ENCODE measurements around the gene ST3GAL5.
"Not testable (repeated sequence)": the region's sequence is repeated elsewhere in the genome, so short reads cannot be mapped to it uniquely, and the experiment has no call there.

The ST3GAL5 gene

GRCh38 chr2:85902496-85902895 is 13.7 kb upstream of the ST3GAL5 start:
- Histone ChIP-seq H3K27me3 (ENCODE audit: control insufficient read depth, insufficient read depth, low read length) (peaks cover 11% of the 10 kb centered on the region), H3K9ac (ENCODE audit: low read depth, low read length) (no peak overlapping the region), H3K9me3 (replicated peaks; ENCODE audit: low read length) (no peaks in the 10 kb centered on the region), H3K4me3 (ENCODE audit: low read length) (no peak overlapping the region), H3K4me1 (ENCODE audit: control insufficient read depth, insufficient read depth, low read length) (peaks cover 5% of the 10 kb centered on the region), H3K36me3 (ENCODE audit: insufficient read depth, low read length) (no peaks in the 10 kb centered on the region), H3K4me2 (ENCODE audit: low read length) (no peak overlapping the region)

GRCh38 chr2:85901155-85901554 is 12.4 kb upstream of the ST3GAL5 start:
- peaks cover 5% of the 10 kb centered on the region for H3K4me1 ChIP-seq (ENCODE audit: control insufficient read depth, insufficient read depth, low read length)
- no peak overlapping the region for H3K9ac ChIP-seq (ENCODE audit: low read depth, low read length)
- H3K4me2 ChIP-seq (ENCODE audit: low read length): no peak overlapping the region
- no peak overlapping the region for H3K4me3 ChIP-seq (ENCODE audit: low read length)
- H3K9me3 ChIP-seq (replicated peaks; ENCODE audit: low read length): no peaks in the 10 kb centered on the region
- H3K27me3 ChIP-seq (ENCODE audit: control insufficient read depth, insufficient read depth, low read length): peaks cover 11% of the 10 kb centered on the region
- no peaks in the 10 kb centered on the region for H3K36me3 ChIP-seq (ENCODE audit: insufficient read depth, low read length)

DNA sequence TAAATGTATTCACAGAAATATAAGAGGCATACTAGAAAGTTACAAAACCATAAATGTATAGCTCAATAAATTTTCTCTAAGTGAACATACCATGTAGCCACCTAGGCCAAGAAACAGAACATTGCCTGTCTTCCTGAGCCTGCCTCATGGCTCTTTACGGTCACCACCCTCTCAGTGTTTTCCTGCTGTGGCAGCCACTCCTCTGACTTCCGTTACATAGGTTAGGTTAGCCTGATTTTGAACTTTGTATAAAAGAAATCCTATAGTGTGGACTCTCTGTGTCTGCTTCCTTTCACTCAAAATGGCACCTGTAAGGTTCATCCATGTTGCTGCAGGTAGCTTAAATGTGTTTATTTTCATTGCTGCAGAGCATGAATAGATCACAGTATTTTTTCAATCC is 11.6 kb upstream of the ST3GAL5 start:
- H3K36me3 ChIP-seq (ENCODE audit: insufficient read depth, low read length): no peaks in the 10 kb centered on the region
- H3K4me2 ChIP-seq (ENCODE audit: low read length): no peak overlapping the region
- peaks cover 11% of the 10 kb centered on the region for H3K27me3 ChIP-seq (ENCODE audit: control insufficient read depth, insufficient read depth, low read length)
- no peak overlapping the region for H3K9ac ChIP-seq (ENCODE audit: low read depth, low read length)
- H3K4me3 ChIP-seq (ENCODE audit: low read length): no peak overlapping the region
- no peaks in the 10 kb centered on the region for H3K9me3 ChIP-seq (replicated peaks; ENCODE audit: low read length)
- no peaks in the 10 kb centered on the region for H3K4me1 ChIP-seq (ENCODE audit: control insufficient read depth, insufficient read depth, low read length)

GRCh38 chr2:85899849-85900248 is 11.1 kb upstream of the ST3GAL5 start:
- H3K9ac ChIP-seq (ENCODE audit: low read depth, low read length): no peak overlapping the region
- H3K9me3 ChIP-seq (replicated peaks; ENCODE audit: low read length): no peaks in the 10 kb centered on the region
- H3K4me1 ChIP-seq (ENCODE audit: control insufficient read depth, insufficient read depth, low read length): no peaks in the 10 kb centered on the region
- no peaks in the 10 kb centered on the region for H3K36me3 ChIP-seq (ENCODE audit: insufficient read depth, low read length)
- no peak overlapping the region for H3K4me2 ChIP-seq (ENCODE audit: low read length)
- peaks cover 10% of the 10 kb centered on the region for H3K27me3 ChIP-seq (ENCODE audit: control insufficient read depth, insufficient read depth, low read length)
- no peak overlapping the region for H3K4me3 ChIP-seq (ENCODE audit: low read length)

- peaks cover 6% of the 10 kb centered on the region for H3K4me1 ChIP-seq (ENCODE audit: control insufficient read depth, insufficient read depth, low read length)
- H3K9ac ChIP-seq (ENCODE audit: low read depth, low read length): no peak overlapping the region
- H3K4me3 ChIP-seq (ENCODE audit: low read length): no peak overlapping the region
- no peaks in the 10 kb centered on the region for H3K36me3 ChIP-seq (ENCODE audit: insufficient read depth, low read length)
- H3K27me3 ChIP-seq (ENCODE audit: control insufficient read depth, insufficient read depth, low read length): peaks cover 5% of the 10 kb centered on the region
- no peak overlapping the region for H3K4me2 ChIP-seq (ENCODE audit: low read length)
- no peaks in the 10 kb centered on the region for H3K9me3 ChIP-seq (replicated peaks; ENCODE audit: low read length)
Observed at GRCh38 chr2:85899284-85899683, 10.5 kb upstream of the ST3GAL5 start.

DNA sequence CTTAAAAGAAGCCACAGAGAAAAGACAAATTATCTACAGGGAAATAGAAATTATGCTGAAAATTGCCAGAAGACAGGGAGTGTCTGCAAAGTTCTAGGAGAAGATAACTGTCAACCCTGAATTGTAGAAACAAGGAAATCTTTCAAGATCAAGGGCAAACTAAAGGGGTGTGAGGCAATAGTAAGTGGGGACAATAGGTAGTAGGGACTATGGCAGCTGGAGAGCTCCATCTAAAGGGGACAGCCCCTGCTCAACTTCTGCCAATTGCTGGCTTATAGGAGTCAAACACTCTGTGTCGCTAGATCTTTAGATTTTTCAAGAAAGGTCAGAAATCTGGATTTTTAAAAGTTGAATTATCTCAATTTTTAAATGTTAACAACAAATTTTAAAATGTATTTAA is 10.1 kb upstream of the ST3GAL5 start:
- Histone ChIP-seq H3K9me3 (replicated peaks; ENCODE audit: low read length) (no peaks in the 10 kb centered on the region), H3K27me3 (ENCODE audit: control insufficient read depth, insufficient read depth, low read length) (peaks cover under 1% of the 10 kb centered on the region), H3K36me3 (ENCODE audit: insufficient read depth, low read length) (no peaks in the 10 kb centered on the region), H3K4me1 (ENCODE audit: control insufficient read depth, insufficient read depth, low read length) (peaks cover 10% of the 10 kb centered on the region), H3K4me2 (ENCODE audit: low read length) (no peak overlapping the region), H3K9ac (ENCODE audit: low read depth, low read length) (no peak overlapping the region), H3K4me3 (ENCODE audit: low read length) (no peak overlapping the region)

DNA sequence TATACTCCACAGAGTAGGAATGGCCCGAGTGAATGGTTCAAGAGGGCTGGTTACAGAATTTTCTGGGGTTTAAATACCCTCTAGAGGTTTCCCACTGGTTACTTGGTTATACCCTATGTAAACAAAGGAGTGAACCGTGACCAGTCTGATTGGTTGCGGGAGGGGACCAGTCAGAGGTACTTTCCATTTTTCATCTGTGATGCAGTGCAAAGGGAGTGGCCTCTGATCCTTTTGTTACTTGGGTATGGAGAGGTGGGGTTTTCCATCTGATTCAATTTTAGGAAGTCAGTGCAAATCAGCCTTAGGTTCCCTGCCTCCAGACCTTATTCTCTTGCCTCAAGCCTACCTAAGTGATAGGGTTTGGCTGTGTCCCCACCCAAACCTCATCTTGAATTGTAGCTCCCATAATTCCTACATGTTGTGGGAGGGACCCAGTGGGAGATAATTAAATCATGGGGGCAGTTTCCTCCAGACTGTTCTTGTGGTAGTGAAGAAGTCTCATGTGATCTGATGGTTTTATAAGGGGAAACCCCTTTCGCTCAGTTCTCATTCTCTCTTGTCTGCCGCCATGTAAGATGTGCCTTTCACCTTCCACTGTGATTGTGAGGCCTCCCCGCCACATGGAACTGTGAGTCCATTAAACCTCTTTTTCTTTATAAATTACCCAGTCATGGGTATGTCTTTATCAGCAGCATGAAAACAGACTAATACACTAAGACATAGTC is 5.9 kb upstream of the ST3GAL5 start:
- not testable (repeated sequence) for H3K9me3 ChIP-seq (replicated peaks; ENCODE audit: low read length); H3K4me3 ChIP-seq (ENCODE audit: low read length); H3K27me3 ChIP-seq (ENCODE audit: control insufficient read depth, insufficient read depth, low read length); H3K36me3 ChIP-seq (ENCODE audit: insufficient read depth, low read length)
- Histone ChIP-seq H3K9ac (ENCODE audit: low read depth, low read length) (peak overlapping the region; percentile 50), H3K4me2 (ENCODE audit: low read length) (peak overlapping the region; percentile 49), H3K4me1 (ENCODE audit: control insufficient read depth, insufficient read depth, low read length) (peaks cover 25% of the 10 kb centered on the region)

DNA sequence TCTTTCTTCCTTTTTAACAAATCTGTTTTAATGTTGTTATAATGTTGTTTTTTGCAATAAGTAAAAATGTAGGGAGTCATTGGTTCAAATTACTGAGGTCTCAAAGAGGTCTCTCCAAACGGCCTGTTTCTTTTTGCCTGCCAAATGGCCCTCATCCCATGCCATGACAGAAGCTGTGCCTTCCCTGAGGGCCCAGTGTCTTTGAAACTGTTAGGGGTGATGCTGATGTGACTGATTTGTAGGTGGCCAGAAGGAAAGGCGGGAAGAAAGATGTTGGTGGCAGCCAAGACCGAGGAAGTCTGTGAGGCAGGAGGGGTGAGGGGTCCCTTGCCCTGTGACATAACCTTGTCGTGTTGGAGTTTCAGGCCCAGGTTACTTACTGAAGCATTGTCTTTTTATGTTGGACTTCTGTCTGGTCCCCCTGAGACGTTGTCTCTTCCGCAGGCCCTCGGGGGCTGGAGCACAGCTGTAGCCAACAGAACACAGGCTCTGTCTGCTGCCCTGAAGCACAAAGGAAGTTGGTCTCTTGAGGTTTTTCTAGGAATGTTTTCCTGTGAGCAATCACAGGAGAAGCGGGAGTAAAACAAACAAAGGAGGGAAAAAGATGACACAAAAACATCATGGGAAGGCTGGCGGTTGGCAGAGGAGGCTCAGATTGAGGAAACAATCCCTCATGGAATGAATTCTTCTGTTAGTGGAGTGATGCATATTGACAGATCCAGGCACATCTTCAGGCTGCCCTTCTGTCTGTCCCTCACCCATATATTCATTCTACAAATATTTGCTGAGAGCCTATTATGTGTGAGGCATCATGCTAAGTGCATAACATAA is 4.9 kb upstream of the ST3GAL5 start:
- Histone ChIP-seq H3K9ac (ENCODE audit: low read depth, low read length) (peak overlapping the region; percentile 63), H3K36me3 (ENCODE audit: insufficient read depth, low read length) (no peaks in the 10 kb centered on the region), H3K4me1 (ENCODE audit: control insufficient read depth, insufficient read depth, low read length) (peaks cover 28% of the 10 kb centered on the region), H3K4me3 (ENCODE audit: low read length) (peak overlapping the region; percentile 35), H3K9me3 (replicated peaks; ENCODE audit: low read length) (no peaks in the 10 kb centered on the region), H3K27me3 (ENCODE audit: control insufficient read depth, insufficient read depth, low read length) (no peaks in the 10 kb centered on the region), H3K4me2 (ENCODE audit: low read length) (peak overlapping the region; percentile 49)

DNA sequence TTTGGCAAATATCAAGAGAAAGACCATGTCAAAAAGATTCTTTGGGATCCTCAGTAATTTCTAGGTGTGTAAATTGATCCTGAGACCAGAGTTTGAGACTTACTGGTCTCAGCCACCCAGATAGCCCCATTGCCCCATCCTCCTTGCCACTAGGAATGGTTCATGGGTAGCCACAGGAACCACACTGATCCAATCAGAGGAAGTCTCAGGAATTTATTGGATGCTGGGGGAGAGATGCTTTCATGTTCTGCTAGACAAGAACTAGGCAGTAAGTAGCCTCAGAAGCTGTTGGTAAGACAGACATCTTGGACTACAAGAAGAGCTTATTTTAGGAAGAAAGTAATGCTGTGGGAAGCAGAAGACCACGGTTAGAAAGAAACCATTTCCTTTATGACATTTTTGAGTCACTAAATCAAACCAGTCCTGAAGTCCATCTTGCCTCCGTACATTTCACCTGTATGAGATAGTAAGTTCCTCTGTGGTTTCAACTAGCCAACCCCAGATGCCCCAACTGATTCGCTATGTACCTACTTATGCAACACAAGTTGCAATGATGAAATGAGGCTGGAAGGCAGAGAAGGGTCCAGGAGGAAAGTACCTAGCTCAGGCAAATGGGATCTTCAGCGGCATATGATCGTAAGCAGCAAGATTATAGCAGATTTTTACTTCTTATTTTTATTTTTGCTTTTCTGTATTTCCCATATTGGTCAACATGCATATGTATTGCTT is 3.6 kb upstream of the ST3GAL5 start:
- no peak overlapping the region for H3K4me2 ChIP-seq (ENCODE audit: low read length)
- no peak overlapping the region for H3K9ac ChIP-seq (ENCODE audit: low read depth, low read length)
- no peaks in the 10 kb centered on the region for H3K36me3 ChIP-seq (ENCODE audit: insufficient read depth, low read length)
- peaks cover 39% of the 10 kb centered on the region for H3K4me1 ChIP-seq (ENCODE audit: control insufficient read depth, insufficient read depth, low read length)
- H3K4me3 ChIP-seq (ENCODE audit: low read length): no peak overlapping the region
- H3K9me3 ChIP-seq (replicated peaks; ENCODE audit: low read length): no peaks in the 10 kb centered on the region
- no peaks in the 10 kb centered on the region for H3K27me3 ChIP-seq (ENCODE audit: control insufficient read depth, insufficient read depth, low read length)

- no peaks in the 10 kb centered on the region for H3K27me3 ChIP-seq (ENCODE audit: control insufficient read depth, insufficient read depth, low read length)
- H3K4me3 ChIP-seq (ENCODE audit: low read length): no peak overlapping the region
- H3K9me3 ChIP-seq (replicated peaks; ENCODE audit: low read length): no peaks in the 10 kb centered on the region
- no peaks in the 10 kb centered on the region for H3K36me3 ChIP-seq (ENCODE audit: insufficient read depth, low read length)
- no peak overlapping the region for H3K9ac ChIP-seq (ENCODE audit: low read depth, low read length)
- H3K4me2 ChIP-seq (ENCODE audit: low read length): no peak overlapping the region
- H3K4me1 ChIP-seq (ENCODE audit: control insufficient read depth, insufficient read depth, low read length): peaks cover 55% of the 10 kb centered on the region
Observed at GRCh38 chr2:85890522-85891176, 1.9 kb upstream of the ST3GAL5 start.

- Histone ChIP-seq H3K36me3 (ENCODE audit: insufficient read depth, low read length) (no peaks in the 10 kb centered on the region), H3K4me1 (ENCODE audit: control insufficient read depth, insufficient read depth, low read length) (peaks cover 54% of the 10 kb centered on the region), H3K4me2 (ENCODE audit: low read length) (peak overlapping the region; percentile 82), H3K9me3 (replicated peaks; ENCODE audit: low read length) (no peaks in the 10 kb centered on the region), H3K4me3 (ENCODE audit: low read length) (peak overlapping the region; percentile 70), H3K9ac (ENCODE audit: low read depth, low read length) (peak overlapping the region; percentile 66), H3K27me3 (ENCODE audit: control insufficient read depth, insufficient read depth, low read length) (no peaks in the 10 kb centered on the region)
Observed at GRCh38 chr2:85889627-85890281, 964 bp upstream of the ST3GAL5 start.
